K562 (cell line): ENCODE results near the gene WFDC2. TPM values are rescaled to one million over a fixed set of nuclear protein-coding genes. Genes with fewer than 3 reads are reported as not detected.

ENCODE experiments used
- CCNT2 ChIP-seq: IDR thresholded peaks from 2 replicates; pipeline ENCODE4 v1.6.1; 2011; ENCODE audit warnings: borderline replicate concordance, low read depth, mild to moderate bottlenecking, moderate library complexity, mixed read lengths, low read length; ENCODE audit not compliant: insufficient read length; ENCODE audit errors: extremely low read depth
- GTF3C2 ChIP-seq: IDR thresholded peaks from 3 replicates; pipeline ENCODE4 v1.6.1; 2011; ENCODE audit warnings: borderline replicate concordance, mild to moderate bottlenecking, moderate library complexity; ENCODE audit not compliant: insufficient read length; ENCODE audit errors: extremely low read depth
- IRF9 ChIP-seq: fragments of 450-650 bp; IDR thresholded peaks from 2 replicates; pipeline ENCODE4 v1.6.1; 2016; ENCODE audit warnings: missing biosample characterization, missing genetic modification characterization
- NR0B1 ChIP-seq: fragments of 450-650 bp; IDR thresholded peaks from one replicate; pipeline ENCODE4 v1.6.1; 2018; ENCODE audit warnings: mild to moderate bottlenecking, moderate library complexity; ENCODE audit not compliant: partially characterized antibody
- RB1 ChIP-seq: fragments of 450-650 bp; IDR thresholded peaks from 2 replicates; pipeline ENCODE4 v1.6.1; 2017; ENCODE audit warnings: low read depth, mild to moderate bottlenecking
- RBM34 ChIP-seq: fragments of 200-400 bp; formaldehyde crosslinking; IDR thresholded peaks from 2 replicates; pipeline ENCODE4 v1.6.1; 2018; ENCODE audit warnings: low read length, borderline replicate concordance; ENCODE audit not compliant: insufficient read depth
- SMARCC2 ChIP-seq: fragments of 450-650 bp; IDR thresholded peaks from 2 replicates; pipeline ENCODE4 v1.6.1; 2017; ENCODE audit warnings: antibody characterized with exemption, moderate library complexity, mild to moderate bottlenecking, low read depth
- SRSF1 ChIP-seq: fragments of 200-400 bp; formaldehyde crosslinking; IDR thresholded peaks from 2 replicates; pipeline ENCODE4 v1.6.1; 2017; ENCODE audit warnings: mild to moderate bottlenecking, low read depth, low read length, moderate library complexity
- TBP ChIP-seq: optimal IDR thresholded peaks from 2 replicates; pipeline ENCODE3; 2011; ENCODE audit warnings: low read depth, low read length, improper control_type of control experiment
- U2AF2 ChIP-seq: fragments of 200-400 bp; formaldehyde crosslinking; optimal IDR thresholded peaks from 2 replicates; pipeline ENCODE3; 2017; ENCODE audit warnings: low read depth, mild to moderate bottlenecking, low read length
- YBX1 ChIP-seq: fragments of 450-650 bp; IDR thresholded peaks from 2 replicates; pipeline ENCODE4 v1.7.1; 2016; ENCODE audit warnings: mild to moderate bottlenecking
- ZMIZ1 ChIP-seq, 2 experiments: fragments of 150-350 bp in 1 of 2; IDR thresholded peaks; 2 replicates each; pipeline ENCODE4 v1.6.1; 2012 to 2016; ENCODE audit warnings: low read depth in 2 of 2, low read length in 2 of 2, mild to moderate bottlenecking in 1 of 2, moderate library complexity in 1 of 2
- ZNF232 ChIP-seq: sonication (generic); formaldehyde crosslinking; IDR thresholded peaks from 2 replicates; pipeline ENCODE4 v1.8.0; 2022; ENCODE audit warnings: mild to moderate bottlenecking, missing genetic modification reagents
- ZNF584 ChIP-seq: fragments of 200-800 bp; sonication (Bioruptor generic); IDR thresholded peaks from 2 replicates; pipeline ENCODE4 v1.6.1; 2016; ENCODE audit warnings: low read depth, mild to moderate bottlenecking, missing genetic modification characterization, missing compliant biosample characterization
- ZNF740 ChIP-seq, 3 experiments: fragments of 200-800 bp in 1 of 3; sonication (Bioruptor generic) in 1 of 3; sonication (generic) in 1 of 3; formaldehyde crosslinking in 1 of 3; IDR thresholded peaks; 2 replicates each; pipeline versions ENCODE4 v1.6.1 to v1.8.0; 2016 to 2022; ENCODE audit warnings: mild to moderate bottlenecking in 2 of 3, missing compliant biosample characterization in 2 of 3, missing genetic modification characterization in 2 of 3, missing genetic modification reagents in 1 of 3
- ZNF778 ChIP-seq: fragments of 450-650 bp; formaldehyde crosslinking; IDR thresholded peaks from 2 replicates; pipeline ENCODE4 v1.4.0; 2020; ENCODE audit warnings: mild to moderate bottlenecking, moderate library complexity
- polyA plus RNA-seq, 8 experiments: library from polyadenylated mRNA; depleted of rRNA in 4 of 8; stranded (reverse) in 5 of 8; unstranded in 3 of 8; fragments of >200 nt; fragmentation: Nextera tagmentation in 2 of 8; fragmentation: Illumina TruSeq in 1 of 8; extraction: Ambion mirVana in 2 of 8; extraction: Trizol in 1 of 8; gene quantifications; 2 replicates each; pipeline versions ENCODE4 v1.2.1 to v1.2.3, GENCODE V29; 2011 to 2014; ENCODE audit warnings: inconsistent platforms in 1 of 8, missing spikeins in 1 of 8
- total RNA-seq, 7 experiments: library from RNA; depleted of rRNA in 6 of 7; stranded (reverse); fragments of >200 nt in 6 of 7; fragmentation: Illumina TruSeq in 2 of 7; extraction: Trizol in 2 of 7; gene quantifications; 2 replicates each; pipeline versions ENCODE4 v1.2.1 to v1.2.3, GENCODE V29; 2011 to 2021; ENCODE audit warnings: low replicate concordance in 1 of 7

WFDC2 gene
- total and polyA plus RNA-seq, 9 of the 15 experiments (the other 6 are each of a cell fraction or from before 2014, with no cell fraction given), result not detected

- TF ChIP-seq NR0B1 (no peak), ZNF584 (no peak), GTF3C2 (no peak), U2AF2 (no peak), RBM34 (no peak), RB1 (peak; percentile 82), ZMIZ1 (IDR thresholded peaks at IDR 0.05; ENCODE audit: low read depth in 2 of 2, low read length in 2 of 2) (no peak), SRSF1 (no peak), ZNF740 (CRISPR knock-in tag; IDR thresholded peaks at IDR 0.05) (no peak), ZNF740 (tag; IDR thresholded peaks at IDR 0.05) (no peak), SMARCC2 (no peak), CCNT2 (no peak), IRF9 (no peak), ZNF232 (CRISPR knock-in tag) (no peak), ZNF778 (CRISPR knock-in tag) (no peak), TBP (peak; percentile 29), YBX1 (no peak)
Observed at GRCh38 chr20:45436732-45437485, 32.6 kb upstream of the WFDC2 start (continued).
